HL-60/S4 treated with phorbol 12-myristate 13-acetate at 8.2 ng/mL for 4 days and 3 days (cell line): ENCODE results near the gene TWF2.

Experiments
- in situ Hi-C: fragments of 300-500 bp; cut with MboI; formaldehyde crosslinking; loops from 2 replicates; pipeline ENCODE4 v1.15.0; 2022; ENCODE audit warnings: low sequenced_read_pairs

The TWF2 gene

DNA sequence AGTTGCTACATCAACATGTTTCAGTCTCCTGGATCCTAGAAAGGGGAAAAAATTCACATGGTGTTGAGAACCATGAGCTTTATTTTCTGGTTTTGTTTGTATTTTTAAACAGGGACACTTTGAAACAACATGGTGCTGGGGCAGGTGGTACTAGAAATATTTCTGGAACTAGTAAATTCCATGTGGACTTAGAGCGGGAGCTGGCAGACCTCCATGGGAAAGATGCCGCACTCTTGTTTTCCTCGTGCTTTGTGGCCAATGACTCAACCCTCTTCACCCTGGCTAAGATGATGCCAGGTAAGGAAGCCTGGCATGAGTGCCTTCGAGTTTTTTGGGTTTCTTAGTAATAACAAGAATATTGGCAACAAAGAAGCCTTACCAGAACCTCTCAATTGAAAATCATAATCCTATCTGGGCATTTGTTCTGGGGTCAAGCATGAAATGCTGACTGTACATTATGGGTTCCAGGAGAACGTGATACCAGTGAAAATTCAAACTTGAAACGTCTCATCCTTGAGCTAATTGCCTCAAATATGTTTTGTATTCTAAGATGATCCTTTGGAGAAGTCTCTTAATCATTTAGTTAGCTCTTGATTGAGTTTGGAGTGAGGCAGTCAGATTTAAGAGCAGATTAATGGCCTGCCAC is 33.1 kb downstream of the TWF2 start:
- in situ Hi-C loops = no loop called here

DNA sequence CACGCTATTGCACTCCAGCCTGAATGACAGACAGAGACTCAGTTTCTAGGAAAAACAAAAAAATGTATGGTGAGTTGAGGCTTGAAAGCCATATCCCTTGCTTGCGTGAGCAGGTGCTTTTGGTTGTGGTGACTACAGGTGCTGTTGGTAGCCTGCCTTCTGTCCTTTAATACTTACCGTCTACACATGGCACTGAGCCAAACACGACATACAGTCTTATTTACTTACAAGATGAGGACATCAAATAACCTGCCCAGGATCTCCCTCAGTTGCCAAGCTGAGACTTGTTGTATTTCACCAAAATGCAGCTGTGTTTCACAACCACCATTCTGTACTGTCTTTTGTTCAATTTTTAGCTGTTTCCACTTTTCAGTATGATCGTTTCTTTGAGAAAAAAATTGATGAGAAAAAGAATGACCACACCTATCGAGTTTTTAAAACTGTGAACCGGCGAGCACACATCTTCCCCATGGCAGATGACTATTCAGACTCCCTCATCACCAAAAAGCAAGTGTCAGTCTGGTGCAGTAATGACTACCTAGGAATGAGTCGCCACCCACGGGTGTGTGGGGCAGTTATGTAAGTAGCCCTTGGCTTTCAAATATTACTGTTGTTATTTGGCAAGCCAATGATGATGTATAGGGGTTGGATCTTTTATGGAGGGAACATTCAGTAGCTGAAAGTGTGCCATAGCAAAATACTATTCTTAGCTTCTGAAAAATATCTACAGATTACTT is 34.5 kb downstream of the TWF2 start:
- in situ Hi-C loops = no loop called here

GRCh38 chr3:52203701-52204100 is 35.3 kb downstream of the TWF2 start:
- in situ Hi-C loops = no loop called here

- in situ Hi-C loops = no loop called here
These were observed 36.4 kb downstream of the TWF2 start for GRCh38 chr3:52202384-52203077.

- in situ Hi-C loops = no loop called here
These were observed 37.8 kb downstream of the TWF2 start for GRCh38 chr3:52200981-52201679.

DNA sequence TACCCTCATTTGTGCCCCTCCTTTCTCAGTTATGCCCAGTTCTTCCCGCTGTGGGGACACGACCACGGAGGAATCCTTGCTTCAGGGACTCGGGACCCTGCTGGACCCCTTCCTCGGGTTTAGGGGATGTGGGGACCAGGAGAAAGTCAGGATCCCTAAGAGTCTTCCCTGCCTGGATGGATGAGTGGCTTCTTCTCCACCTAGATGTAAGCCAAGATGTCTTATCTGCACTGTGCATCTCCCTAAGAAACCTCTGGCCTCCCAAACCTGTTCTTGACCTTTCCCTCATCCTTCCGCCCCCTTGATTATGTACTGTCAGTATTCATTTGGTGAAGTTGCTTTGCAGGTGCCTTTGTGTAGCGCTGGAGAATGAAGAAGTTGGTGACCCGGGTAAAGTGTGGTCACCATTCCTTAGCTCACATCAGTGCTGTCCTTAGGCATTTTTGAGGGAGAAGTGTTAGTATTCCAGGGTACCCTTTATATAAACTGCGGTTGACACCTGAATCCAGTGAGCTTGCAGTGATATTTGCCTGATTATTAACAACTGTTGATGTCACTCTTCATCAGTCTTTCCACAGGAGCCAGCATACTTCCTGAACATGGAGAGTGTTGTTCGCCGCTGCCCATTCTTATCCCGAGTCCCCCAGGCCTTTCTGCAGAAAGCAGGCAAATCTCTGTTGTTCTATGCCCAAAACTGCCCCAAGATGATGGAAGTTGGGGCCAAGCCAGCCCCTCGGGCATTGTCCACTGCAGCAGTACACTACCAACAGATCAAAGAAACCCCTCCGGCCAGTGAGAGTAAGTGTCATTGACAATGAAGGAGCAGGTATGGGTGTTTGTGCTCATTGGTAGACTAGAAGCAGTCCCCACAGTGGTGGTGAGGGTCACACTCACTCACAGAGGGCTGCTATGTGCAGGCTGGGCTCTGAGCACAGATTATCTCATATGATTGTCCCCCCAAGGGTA is 40.0 kb downstream of the TWF2 start:
- in situ Hi-C loops = no loop called here

- in situ Hi-C loops = no loop called here
These were observed 40.9 kb downstream of the TWF2 start, which contains the start of gene ALAS1 for GRCh38 chr3:52197842-52198625. Gene ALAS1 (plus strand): TSS chr3:52198160. CDS start chr3:52199242, 1,082 bp downstream.

GRCh38 chr3:52197499-52197841 is 41.5 kb downstream of the TWF2 start:
- in situ Hi-C loops = no loop called here

- in situ Hi-C loops = no loop called here
These were observed 42.0 kb downstream of the TWF2 start for GRCh38 chr3:52196977-52197376.

DNA sequence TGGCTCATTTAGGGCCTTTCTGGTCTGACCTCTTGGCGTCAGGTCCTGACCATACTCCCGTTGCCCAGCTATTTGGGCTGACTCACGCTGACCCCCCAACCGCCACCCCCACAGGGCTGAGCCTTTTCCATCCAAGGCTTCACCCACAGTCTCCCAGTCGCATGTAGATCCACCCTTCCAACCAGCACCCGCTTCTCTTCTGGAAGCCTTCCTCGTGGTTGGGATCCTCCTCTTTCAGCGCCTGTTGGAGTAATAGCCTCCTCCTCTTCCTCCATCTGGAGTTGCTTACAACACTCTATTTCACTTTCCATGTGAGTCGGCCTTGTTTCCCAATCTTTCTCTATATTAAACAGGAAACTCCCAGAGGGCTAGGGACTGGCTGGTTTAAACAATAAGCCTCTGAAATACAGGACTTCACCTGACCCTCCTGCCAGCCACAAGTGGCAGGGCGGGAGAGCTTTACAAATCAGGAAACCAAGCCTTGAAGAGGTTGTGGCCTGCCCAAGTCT is 43.1 kb downstream of the TWF2 start:
- in situ Hi-C loops = no loop called here

- in situ Hi-C loops = no loop called here
These were observed 43.7 kb downstream of the TWF2 start for GRCh38 chr3:52195291-52195597.

GRCh38 chr3:52194485-52195290 is 44.3 kb downstream of the TWF2 start:
- in situ Hi-C loops = no loop called here

- in situ Hi-C loops = no loop called here
These were observed 45.9 kb downstream of the TWF2 start for GRCh38 chr3:52193065-52193464.

GRCh38 chr3:52191663-52192062 is 47.3 kb downstream of the TWF2 start:
- in situ Hi-C loops = no loop called here

DNA sequence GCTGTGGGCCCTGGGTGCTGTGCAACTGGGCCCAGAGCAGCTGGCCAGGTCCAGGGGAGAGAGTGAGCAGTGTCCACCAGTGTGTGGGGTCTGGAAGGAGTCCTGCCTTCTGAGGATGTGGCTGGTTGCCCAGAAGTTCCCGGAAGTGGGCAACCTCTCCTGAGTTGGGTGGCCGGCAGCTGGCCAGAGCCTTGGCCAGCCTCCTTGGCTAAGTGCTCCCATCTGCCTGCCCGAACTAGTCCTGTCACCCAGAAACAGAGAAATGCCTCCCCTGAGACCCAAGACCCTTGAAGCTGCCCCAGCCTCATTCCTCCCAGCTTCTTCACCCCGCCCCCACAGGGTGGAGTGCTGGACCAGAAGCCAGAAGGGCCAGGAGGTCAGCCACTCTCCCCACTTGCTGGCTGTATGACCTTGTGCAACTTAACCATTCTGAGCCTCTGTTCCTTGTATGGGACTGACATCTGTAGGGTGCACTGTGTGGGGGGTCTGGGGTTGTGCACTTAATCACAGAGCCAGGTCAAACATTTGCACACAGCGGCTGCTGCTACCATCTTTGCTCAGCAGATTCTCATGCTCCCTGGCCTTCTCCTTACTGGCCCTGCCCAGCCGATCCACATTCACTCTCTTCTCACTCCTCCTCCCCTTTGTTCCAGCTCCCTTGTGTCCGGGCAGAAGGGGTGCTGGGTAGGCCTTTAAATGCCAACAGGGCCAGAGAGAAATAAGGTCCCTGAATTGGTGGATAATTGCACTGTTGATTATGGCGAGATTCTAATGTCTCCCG is 48.5 kb downstream of the TWF2 start:
- in situ Hi-C loops = no loop called here

DNA sequence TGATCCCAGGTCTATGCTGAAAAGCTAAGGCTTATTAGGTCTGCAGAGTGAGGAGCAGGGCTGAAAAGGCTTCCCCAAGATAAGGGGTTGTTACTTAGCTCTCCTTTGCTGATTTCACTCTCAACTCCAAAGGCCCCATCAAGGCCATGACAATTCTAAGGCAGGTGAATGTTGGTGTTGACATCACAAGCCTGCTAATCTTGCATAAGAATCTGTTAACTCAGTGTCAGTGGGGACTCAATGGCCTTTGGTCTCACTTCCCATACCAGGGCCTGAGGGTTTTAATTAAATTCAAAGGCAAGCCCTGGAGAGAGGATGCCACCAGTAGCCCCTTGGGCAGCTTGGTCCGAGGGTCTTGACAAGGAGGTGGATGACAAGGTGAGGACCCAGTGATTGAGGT is 50.4 kb downstream of the TWF2 start:
- in situ Hi-C loops = no loop called here

- in situ Hi-C loops = no loop called here
These were observed 52.2 kb downstream of the TWF2 start for GRCh38 chr3:52186729-52187128.

DNA sequence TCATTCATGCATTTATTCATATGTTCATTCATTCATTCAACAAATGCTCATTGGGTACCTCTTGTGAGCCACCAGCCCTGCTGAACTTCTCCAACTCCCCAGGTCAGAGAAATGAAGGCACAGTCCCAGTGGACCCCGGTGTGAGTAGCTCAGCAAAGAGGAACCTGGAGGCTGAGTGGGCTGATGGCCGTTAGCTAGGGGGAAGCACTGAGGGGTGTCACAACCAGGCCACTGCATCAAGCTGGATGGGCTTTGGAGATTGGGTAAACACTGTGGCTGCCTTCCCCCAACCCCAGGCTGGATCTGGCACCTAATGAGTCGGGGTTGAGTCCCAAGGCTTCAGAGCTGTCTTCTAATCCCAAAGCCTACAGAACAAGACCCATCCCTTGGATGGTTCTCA is 53.1 kb downstream of the TWF2 start:
- in situ Hi-C loops = no loop called here
